Activated CD4-positive, alpha-beta T cell treated with anti-CD3 and anti-CD28 coated beads for 24 hours (primary cell): ENCODE measurements around the gene HOXD3.

Source experiments
- DNase-seq, 2 donors: peaks; one replicate each; pipeline ENCODE4 v3.0.0-alpha.2; 2020; ENCODE audit warnings: low read depth in 2 of 2

Gene HOXD3

DNA sequence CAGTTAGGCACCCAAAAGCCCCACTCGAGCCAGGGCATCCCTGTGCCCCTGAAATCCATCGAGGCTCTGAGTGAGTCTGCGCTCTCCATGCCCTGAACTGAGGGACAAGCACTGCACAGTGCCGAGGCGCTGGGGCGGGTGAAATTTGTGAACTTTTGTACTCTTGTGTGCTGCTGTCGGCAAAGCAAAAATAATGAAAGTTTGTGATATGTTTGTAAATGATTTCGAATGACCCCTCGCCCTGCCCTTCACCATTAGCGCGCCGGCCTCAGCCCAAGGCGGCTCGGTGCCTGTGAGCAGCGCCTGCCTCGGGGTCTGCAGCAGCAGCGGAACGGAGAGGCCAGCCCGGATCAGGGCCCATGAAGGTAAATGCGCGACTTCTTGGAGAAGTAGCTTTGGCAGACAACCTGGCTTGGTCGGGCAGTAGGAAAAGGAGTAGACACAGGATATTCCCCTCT lies 7.6 kb upstream of the HOXD3 start:
- no peak for DNase-seq

DNA sequence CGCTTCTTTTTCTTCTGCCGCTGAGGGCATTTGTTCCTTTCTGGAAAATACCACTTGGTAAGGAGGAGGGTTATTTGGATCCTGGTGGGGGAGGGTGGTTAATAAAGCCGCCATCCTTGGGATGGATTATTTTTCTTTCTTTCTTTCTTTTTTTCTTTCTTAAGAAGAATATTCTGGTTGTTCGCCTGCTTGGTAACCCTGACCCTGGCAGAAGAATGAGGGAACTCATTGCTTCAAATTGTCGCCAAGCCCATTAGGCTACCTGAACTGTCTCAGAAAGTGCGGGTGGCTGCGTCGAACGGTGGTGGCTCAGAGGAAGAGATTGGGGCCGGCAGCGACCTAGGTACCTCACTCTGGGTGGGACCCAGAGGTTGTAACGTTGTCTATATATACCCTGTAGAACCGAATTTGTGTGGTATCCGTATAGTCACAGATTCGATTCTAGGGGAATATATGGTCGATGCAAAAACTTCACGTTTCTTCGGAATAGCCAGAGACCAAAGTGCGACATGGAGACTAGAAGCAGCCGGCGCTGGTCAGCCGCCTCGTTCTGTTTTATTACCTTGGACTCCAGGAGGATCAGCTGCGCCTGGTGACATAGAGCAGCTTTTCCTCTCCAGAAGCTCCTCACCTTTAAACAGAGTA lies 7.0 kb upstream of the HOXD3 start:
- DNase-seq, result no peak

DNA sequence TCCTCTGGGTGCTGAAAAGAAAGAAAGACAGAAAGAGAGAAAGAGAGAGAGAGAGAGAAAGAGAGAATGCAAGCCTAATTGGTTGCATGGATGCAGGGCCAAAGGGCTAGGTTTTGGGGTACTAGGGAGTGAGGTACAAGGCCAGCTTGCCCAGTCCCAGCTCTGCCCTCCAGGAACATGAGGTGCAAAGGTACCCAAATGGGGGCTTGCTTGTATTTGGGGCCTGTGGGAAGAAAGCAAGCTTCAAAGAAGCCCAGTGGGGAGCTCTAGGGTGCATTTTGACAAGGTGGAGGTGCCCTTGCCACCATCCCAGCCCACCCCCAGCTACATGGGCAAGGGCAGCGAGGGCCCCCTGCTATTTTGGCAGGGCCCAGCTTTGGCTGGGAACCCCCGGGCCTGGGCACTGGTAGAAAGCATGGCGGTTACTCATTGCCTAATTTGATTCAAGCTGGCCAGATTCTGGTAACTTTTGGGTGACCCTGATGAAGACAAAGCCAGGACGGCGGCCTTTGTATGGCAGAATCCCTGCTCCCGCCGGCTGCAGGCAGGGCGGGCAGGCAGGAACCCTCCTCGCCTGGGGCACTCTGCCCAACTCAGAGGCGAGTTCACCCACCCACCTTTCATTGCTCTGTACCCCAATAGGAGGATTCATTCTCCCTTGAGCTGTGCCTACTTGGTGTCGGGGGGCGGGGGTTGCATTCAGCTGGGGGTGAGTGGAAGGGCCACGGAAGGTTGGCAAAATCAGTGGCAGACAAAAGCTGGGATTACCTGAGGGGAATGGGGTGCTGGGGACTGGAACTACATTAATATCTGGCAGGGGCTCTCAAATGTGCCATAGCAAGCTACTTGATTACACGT lies 6.3 kb upstream of the HOXD3 start:
- no peak for DNase-seq

DNA sequence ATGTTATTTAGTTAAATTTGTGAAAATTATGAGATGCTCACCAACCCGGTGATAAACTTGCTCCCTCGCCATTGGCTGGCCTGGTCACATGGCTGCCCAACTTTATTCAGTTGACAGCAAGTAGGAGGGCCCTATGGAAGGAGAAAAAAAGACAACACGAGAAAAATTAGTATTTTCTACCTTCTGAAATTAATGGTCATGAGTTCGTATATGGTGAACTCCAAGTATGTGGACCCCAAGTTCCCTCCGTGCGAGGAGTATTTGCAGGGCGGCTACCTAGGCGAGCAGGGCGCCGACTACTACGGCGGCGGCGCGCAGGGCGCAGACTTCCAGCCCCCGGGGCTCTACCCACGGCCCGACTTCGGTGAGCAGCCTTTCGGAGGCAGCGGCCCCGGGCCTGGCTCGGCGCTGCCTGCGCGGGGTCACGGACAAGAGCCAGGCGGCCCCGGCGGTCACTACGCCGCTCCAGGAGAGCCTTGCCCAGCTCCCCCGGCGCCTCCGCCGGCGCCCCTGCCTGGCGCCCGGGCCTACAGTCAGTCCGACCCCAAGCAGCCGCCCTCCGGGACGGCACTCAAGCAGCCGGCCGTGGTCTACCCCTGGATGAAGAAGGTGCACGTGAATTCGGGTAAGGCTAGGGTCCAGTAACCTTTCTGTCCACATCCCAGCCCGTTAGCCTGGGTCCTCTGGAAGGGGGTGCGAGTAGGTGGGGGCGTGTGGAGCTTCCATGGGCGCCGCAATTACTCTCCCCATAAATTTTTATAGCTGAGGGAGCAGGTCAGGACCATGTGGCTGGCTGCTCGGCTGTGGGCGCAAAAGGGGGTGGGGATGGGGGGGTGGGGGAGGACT lies 5.4 kb upstream of the HOXD3 start, which contains the start of gene HOXD4:
Gene HOXD4 (plus strand): TSS at position 109 of the 846 bp plus-strand sequence. CDS start 84 bp downstream, at position 193.
- no peak for DNase-seq

DNA sequence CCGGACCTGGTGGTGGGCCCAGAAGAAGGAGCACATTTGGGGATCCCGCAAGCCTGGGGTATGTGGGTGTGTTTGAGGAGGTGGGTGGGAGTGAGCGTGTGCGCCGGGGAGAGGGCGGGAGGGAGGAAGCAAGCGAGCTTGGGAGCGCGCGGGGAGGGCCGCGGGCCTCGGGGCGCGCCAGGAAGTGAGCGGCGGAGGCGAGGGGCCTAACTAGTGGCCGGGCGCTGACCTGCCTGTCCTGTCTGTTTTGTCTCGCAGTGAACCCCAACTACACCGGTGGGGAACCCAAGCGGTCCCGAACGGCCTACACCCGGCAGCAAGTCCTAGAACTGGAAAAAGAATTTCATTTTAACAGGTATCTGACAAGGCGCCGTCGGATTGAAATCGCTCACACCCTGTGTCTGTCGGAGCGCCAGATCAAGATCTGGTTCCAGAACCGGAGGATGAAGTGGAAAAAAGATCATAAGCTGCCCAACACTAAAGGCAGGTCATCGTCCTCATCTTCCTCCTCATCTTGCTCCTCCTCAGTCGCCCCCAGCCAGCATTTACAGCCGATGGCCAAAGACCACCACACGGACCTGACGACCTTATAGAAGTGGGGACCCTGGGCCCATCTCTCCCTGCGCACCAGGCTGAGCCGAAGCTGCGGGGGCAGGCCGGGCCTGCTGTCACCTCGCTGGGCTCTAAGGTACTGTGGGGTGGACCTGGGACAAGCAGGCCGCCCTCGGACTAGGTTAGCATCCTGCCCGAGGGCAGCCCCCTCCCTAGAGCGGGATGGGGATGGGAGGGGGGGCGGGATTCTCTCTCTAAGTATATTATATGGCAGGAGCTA lies 4.5 kb upstream of the HOXD3 start:
- no peak for DNase-seq

DNA sequence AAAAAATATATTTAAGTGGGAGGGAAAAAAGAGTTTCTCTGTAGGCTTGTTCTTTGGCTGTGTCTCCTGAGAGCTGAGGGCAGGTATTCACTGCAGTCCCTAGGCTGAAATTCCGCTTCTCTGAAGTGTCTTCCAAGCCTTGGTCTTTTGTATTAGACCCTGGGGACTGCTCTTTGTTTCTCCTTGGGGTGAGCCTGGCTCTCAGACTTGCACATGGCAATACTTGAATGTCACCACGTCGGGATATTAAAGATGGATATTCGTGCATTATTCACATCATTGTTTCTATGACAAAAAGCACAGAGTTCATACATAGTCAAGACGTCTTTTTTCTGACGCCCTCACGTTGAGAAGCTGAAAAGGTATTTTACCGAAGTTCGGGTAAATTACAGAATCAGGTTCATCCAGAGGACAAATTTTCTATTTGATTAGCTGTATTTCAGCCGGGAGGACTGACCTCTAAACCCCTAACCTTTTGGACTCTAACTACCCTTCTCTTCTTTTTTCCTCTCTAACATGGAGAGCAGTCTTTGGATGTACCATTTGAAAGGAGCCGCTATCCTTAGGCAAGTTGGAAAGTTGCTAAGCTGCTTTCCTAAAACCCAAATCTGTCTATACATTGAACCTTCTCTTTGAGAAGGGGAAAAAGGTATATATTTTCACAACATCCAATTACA lies 2.4 kb upstream of the HOXD3 start:
- no peak for DNase-seq

DNA sequence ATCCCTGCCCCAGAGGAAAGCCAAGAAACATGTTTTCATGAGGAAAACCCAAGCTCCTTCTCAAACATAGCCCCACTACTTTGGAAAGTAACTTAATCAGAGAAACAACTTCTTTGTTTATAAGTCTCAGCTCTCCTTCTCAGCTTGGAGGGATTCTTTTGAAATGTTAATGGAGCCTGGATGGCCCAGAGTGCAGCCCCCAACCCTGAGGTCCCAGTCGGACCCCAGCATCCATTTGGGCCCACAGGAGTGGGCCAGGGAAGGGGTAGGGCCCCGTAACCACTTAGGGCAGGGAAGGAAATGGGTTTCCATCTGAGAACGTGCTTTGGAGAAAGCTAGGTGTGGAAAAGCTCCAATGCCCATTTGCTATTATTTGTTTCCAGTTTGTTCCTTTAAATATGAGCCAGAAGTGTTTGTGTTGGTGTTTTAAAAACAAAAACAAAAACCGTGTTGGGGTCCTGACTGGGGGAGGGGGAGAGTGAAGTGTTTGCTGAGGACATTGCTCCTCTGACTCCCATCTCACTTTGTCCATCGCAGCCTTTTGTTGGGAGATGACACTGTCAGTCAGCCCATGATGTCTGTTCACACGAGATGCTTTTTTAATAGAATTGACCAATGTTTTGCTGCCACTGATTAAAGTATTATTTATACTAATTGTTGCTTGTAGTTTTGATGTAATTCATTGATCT lies 1.6 kb upstream of the HOXD3 start:
- no peak for DNase-seq

DNA sequence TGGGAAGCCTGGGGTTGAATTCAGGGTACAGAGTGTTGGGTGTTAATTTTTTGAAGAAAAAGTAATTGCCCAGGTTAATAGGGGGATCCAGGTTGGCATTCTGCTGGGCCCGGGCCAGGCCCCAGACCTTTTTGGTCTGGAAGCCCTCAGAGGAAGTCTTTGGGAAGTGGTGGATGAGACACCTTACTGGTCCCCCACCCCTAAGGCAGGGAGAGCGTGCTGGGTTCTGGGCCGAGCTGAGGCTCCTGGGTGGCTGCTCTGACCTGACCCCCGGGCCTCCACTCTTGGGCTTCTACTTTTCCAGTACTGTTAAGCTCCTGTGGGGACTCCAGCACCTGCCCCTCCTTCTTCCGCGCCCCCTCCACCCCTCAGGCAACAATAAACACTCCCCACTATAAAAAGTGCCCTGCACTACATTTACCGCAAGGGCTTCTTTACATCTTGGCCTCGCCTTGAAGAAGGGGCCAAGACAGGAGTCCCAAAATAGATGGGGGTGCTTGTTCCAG lies 753 bp upstream of the HOXD3 start:
- DNase-seq, result no peak

DNA sequence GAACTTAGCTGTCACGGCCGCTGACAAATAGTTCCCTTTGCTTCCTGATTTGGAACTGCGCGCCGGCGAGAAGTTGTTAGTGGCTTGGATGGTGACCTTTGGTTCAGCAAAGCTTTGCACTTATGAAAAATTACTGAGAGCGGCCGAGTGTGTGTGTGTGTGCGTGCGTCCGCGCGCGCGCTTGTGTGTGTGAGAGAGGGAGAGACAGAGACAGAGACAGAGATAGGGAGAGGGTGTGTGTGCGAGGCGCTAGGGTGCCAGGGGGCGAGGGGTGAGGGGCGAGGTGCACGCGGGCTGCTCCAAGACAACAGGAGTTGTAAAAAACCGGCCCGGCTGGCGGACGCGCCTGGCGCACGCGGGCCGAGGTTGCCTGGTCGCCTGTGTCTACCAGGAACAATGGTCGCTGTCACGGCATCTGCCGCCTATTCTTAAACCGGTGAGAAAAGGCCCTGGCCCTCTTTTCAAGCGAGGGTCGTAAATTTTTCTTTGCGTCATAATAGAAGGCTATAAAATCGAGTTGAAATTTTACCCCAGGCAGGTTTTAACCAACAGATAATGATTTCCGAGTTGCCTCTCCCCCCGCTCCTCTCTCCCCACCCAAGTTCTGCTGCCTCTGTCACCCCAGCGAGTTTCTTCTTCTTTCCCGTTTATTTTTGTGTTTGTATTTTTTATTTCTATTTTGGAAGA lies 535 bp downstream of the HOXD3 start:
- no peak for DNase-seq

DNA sequence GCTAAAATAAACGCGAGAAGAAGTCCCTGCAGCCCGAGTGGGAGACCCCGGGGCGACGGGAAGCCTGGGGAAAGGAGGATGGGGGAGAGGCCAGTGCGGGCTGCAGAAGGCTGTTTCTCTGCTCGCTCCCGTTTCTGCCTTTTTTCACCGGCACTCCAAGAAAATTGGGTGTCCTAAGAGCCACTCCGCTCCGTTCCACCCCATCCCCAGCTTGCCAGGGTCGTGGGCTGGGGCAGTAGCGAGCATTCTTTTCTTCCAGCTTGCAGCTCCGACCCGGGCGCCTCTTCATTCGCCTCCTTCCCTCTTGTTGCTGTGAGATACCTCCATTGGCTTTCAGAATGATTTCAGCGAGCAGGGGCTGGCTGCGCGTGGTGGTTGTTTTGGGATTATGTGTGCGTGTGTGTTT lies 1.1 kb downstream of the HOXD3 start:
- DNase-seq, result no peak

DNA sequence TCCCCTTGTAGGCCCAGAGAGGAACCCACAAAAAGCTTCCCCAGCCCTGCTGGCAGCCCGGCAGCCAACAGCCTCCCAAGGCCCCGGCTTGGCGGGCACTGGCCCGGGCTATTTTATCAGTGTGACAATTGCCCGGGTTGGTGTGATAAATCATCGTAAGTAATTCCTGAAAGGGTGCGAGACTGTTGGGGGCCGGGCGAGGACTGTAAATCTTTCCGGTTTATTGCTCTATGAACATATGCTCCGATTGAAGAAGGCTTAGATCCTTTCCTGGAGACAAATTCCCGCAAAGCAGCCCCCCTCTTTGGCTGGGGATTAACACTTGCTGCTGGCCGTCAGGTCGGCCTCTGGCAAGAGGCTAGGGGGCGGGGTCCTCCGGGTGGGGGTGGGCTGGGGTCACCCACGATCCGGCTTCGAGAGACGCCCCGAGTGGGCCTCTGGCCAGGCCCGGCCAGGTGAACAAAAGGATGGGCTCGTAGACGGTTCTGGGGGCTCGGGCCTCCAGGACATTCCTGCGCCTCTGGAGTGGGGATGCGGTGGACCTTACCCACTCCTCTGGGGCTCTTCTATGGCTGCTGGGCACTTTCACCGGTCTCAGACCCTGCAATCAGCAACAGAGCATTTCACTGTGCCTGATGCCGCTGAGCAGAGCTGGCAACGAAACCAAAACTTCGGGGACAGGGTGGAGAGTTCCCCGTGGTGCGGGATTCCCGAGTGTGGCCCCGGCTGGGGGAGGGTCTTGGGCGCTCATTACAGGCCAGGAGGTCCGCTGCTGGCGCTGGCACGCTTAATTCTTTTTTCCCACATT lies 2.0 kb downstream of the HOXD3 start:
- DNase-seq, result no peak

DNA sequence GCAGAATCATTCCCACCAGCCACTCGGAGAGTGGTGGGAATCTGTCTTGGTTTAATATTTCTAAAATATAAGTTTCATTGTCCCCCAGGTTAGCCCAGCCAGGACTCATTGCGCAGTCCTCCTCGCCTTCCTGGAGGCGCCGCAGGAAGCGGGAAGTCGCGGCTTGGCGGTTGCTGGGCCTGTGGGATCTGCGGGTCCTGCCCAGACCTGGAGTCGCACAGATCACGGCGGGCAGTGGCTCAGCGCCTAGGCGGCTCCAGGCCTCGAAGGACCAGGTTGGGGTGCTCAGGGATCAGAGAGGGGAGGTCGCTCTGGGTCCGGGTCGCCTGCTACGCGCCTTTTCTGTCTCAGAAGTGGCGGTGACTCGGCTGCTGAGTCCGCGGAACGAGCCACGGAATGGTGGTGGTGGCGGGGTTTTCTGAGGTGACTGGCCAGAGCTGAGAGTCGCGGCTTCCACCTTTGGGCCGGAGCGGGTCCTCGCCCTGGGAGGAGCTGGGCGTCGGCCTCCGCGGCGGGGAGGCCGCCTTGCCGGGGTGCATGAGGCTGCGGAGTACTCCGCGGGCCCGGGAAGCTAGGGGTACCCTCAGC lies 2.6 kb downstream of the HOXD3 start:
- no peak for DNase-seq

DNA sequence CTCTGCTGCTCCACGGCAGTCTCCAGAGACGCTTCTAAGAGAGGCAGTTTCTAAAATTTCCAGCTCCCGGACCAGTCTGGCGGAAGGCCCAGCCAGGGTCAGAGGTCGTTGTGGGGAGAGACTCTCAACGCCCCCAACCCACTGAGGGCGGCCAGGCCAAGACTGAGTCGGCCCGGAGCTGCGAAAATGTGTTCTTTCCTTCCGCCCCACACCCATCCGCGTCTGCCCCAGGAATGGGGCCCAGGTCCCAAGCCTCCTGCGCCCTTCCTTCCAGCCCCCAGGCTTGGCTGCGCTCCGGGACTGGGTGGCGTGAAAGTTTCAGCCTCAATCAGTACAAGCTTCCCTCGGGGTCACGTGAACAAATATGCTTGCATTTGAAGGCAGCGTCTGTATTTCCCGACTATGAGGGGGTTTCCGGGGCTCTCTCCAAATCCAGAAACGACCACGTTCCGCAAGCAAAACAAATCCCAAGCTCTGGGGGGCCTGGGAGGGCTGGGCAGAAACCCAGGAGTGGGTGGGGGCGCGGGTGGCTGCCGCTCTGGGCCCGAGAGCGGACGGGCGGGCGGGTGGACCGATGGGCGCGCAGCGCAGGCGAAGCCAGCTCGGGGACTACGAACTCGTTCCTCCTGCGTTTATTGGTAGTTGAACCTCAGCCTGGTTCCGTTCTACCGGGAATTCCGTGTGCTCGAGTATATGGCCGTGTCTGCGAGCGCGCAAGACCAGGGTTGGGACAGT lies 3.3 kb downstream of the HOXD3 start:
- DNase-seq, result no peak

DNA sequence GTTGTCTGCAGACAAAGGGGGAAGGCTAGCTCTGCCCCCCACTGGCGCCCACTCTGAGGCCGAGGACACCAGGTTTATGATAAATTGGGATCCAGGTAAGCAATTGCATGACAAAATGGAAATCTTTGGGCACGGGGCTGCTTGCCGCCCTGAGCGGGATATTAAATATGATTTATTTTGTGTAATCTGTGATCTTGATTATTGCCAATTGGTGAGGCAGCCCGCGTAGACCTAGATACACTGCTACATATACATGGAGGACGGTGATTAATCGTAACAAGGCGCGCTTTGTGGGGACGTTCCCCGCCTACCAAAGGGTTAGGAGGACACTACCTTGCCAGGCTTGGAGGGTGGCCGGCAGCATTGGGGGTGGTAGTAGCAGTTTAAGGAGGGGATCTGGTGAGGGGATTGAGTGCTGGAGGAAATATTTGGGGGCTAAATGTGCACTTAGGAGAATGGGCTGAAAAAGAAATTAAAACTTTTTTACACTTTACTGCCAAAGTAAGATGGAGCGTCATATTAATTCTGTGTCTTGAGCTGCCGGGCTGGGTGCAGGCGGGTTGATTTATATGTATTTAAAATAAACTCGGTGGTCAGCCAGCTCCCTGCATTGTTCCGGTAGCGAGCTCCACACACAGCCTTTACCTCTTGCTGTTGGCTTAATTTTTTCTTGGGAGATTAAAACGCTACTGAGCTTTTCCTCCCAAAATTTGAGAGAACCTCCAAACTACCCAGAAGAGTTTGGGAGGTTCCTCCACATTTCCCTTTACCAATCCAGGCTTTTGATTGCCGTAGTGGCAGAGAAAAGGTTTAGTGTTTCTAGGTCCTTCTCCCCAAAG lies 4.1 kb downstream of the HOXD3 start:
- no peak for DNase-seq

DNA sequence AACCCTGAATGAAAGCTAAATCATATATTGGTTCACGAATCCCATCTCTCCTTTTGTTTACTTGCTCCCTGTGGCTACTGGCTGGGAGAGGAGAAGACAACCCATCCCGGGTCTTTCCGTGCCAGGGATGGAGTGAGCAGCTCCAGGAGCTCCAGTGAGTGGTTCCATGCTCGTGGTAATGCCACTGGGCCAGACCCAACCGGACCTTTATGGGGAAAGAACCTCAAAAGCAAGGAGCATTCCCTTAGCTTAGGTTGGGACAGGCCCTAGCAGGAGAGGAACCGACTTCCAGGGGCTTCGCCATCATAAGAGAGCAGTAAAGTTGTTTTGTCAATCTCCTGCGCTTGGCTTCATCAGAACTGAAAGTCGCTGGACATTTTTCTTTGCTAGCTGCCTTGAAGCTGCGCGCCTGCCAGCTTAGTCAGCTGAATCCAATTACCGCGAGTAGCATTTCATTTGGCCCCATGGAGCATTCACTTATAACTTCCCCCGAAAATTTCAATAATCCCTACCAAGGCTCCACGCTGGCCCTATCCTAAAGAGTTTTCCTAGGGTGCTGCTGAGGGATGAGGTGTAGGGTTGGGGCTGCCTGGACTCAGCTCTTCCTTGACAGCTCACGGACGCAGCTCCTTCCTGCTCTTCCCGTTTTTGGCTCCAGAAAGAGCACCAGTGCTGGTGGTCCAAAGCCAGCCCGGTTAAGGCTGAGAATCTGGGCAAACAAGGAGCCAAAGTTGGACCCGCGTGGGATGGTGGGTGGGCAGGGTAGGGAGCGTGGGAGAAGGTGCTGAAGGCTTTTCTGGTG lies 4.9 kb downstream of the HOXD3 start:
- DNase-seq, result no peak
